IMR-90 (cell line): Measurements from ENCODE around the gene PET100. TPM values are rescaled to one million over a fixed set of nuclear protein-coding genes. Genes with fewer than 3 reads are reported as not detected.
"Not testable (repeated sequence)": the region's sequence is repeated elsewhere in the genome, so short reads cannot be mapped to it uniquely, and the experiment has no call there.

ENCODE experiments used
- ATAC-seq: fragments of 200-7000 bp; cut with Tn5 transposase; 2 replicates; pipeline ENCODE4 v1.9.1; 2020; ENCODE audit warnings: low read depth, mild to moderate bottlenecking, moderate library complexity
- BruUV-seq: library from RNA; stranded (reverse); fragments of 400-500 nt; replicated peaks from 2 replicates; lab custom pipeline; 2021; lab: Mats Ljungman, UMichigan
- CTCF ChIA-PET: fragments of 300-600 bp; formaldehyde crosslinking; extraction: SDS; loops from one replicate; lab custom pipeline; 2021; ENCODE audit warnings: antibody characterized with exemption; lab: Yijun Ruan, JAX
- POLR2A ChIA-PET: fragments of 300-600 bp; sonication (Branson Sonifier 250); formaldehyde crosslinking; loops from one replicate; lab custom pipeline; 2022; ENCODE audit warnings: antibody characterized with exemption; ENCODE audit not compliant: unreplicated experiment; lab: Charles Lee
- DNase-seq: peaks from one replicate; pipeline ENCODE4 v3.0.0; 2013
- H2AFZ ChIP-seq: replicated peaks from 2 replicates; pipeline ENCODE3; 2013; ENCODE audit warnings: low read length, mild to moderate bottlenecking; ENCODE audit not compliant: poor library complexity
- H2AK5ac ChIP-seq: 2 replicates; pipeline ENCODE4 v1.6.1; 2013; ENCODE audit warnings: low read depth, low read length, inconsistent platforms
- H2AK9ac ChIP-seq: replicated peaks from 2 replicates; pipeline ENCODE3; 2013; ENCODE audit warnings: mild to moderate bottlenecking, low read depth, low read length, moderate library complexity; ENCODE audit not compliant: poor library complexity
- H2BK120ac ChIP-seq: 2 replicates; pipeline ENCODE4 v1.6.1; 2013; ENCODE audit warnings: low read depth, low read length, inconsistent platforms
- H2BK15ac ChIP-seq: 3 replicates; pipeline ENCODE4 v1.6.1; 2013; ENCODE audit warnings: low read depth, low read length, inconsistent platforms
- H2BK20ac ChIP-seq: 2 replicates; pipeline ENCODE4 v1.6.1; 2013; ENCODE audit warnings: low read depth, mild to moderate bottlenecking, inconsistent platforms, low read length, moderate library complexity
- H2BK5ac ChIP-seq: 2 replicates; pipeline ENCODE4 v1.6.1; 2013; ENCODE audit warnings: mild to moderate bottlenecking, low read depth, low read length, inconsistent platforms; ENCODE audit not compliant: poor library complexity, severe bottlenecking
- H3K14ac ChIP-seq: replicated peaks from 2 replicates; pipeline ENCODE4 v1.6.1; 2013; ENCODE audit warnings: low read depth, low read length, inconsistent platforms
- H3K18ac ChIP-seq: 2 replicates; pipeline ENCODE4 v1.6.1; 2013; ENCODE audit warnings: low read depth, low read length, control low read depth
- H3K23ac ChIP-seq: 2 replicates; pipeline ENCODE4 v1.6.1; 2013; ENCODE audit warnings: low read depth, low read length, inconsistent platforms
- H3K27ac ChIP-seq: 2 replicates; pipeline ENCODE4 v1.5.1; 2013; ENCODE audit warnings: mild to moderate bottlenecking, control low read depth, low read length; ENCODE audit not compliant: insufficient read depth
- H3K27me3 ChIP-seq: 2 replicates; pipeline ENCODE4 v1.6.1; 2013; ENCODE audit warnings: low read length; ENCODE audit not compliant: control insufficient read depth, insufficient read depth
- H3K36me3 ChIP-seq: 2 replicates; pipeline ENCODE4 v1.6.1; 2013; ENCODE audit warnings: low read length, mixed read lengths; ENCODE audit not compliant: control insufficient read depth, insufficient read depth
- H3K4ac ChIP-seq: 2 replicates; pipeline ENCODE4 v1.6.1; 2013; ENCODE audit warnings: low read depth, low read length, inconsistent platforms
- H3K4me1 ChIP-seq: 2 replicates; pipeline ENCODE4 v1.6.1; 2013; ENCODE audit warnings: low read length, mixed read lengths; ENCODE audit not compliant: control insufficient read depth, insufficient read depth
- H3K4me2 ChIP-seq: 2 replicates; pipeline ENCODE4 v1.6.1; 2013; ENCODE audit warnings: low read depth, mild to moderate bottlenecking, control low read depth, low read length, moderate library complexity
- H3K4me3 ChIP-seq: 2 replicates; pipeline ENCODE4 v1.5.1; 2013; ENCODE audit warnings: low read depth, mild to moderate bottlenecking, control low read depth, low read length, moderate library complexity; ENCODE audit not compliant: insufficient read depth
- H3K56ac ChIP-seq: 2 replicates; pipeline ENCODE4 v1.6.1; 2013; ENCODE audit warnings: low read length, inconsistent platforms; ENCODE audit not compliant: insufficient read depth; ENCODE audit errors: extremely low read depth
- H3K79me1 ChIP-seq, 2 experiments: 2 replicates each; pipeline ENCODE4 v1.6.1; 2013; ENCODE audit warnings: low read length in 2 of 2, inconsistent platforms in 1 of 2, low read depth in 1 of 2
- H3K9ac ChIP-seq: 2 replicates; pipeline ENCODE4 v1.6.1; 2013; ENCODE audit warnings: low read depth, low read length, control low read depth
- H3K9me1 ChIP-seq: 2 replicates; pipeline ENCODE4 v1.6.1; 2013; ENCODE audit warnings: low read length, inconsistent platforms; ENCODE audit not compliant: insufficient read depth
- H3K9me3 ChIP-seq: 2 replicates; pipeline ENCODE4 v1.6.1; 2013; ENCODE audit warnings: low read length; ENCODE audit not compliant: control insufficient read depth, insufficient read depth
- H4K20me1 ChIP-seq: 2 replicates; pipeline ENCODE4 v1.6.1; 2013; ENCODE audit warnings: low read length, inconsistent platforms; ENCODE audit not compliant: insufficient read depth
- H4K5ac ChIP-seq: 2 replicates; pipeline ENCODE4 v1.6.1; 2013; ENCODE audit warnings: mild to moderate bottlenecking, low read depth, low read length, control low read depth
- H4K8ac ChIP-seq, 2 experiments: 2 replicates each; pipeline ENCODE4 v1.6.1; 2013; ENCODE audit warnings: low read depth in 2 of 2, low read length in 2 of 2, control low read depth in 1 of 2, inconsistent platforms in 1 of 2
- H4K91ac ChIP-seq: 2 replicates; pipeline ENCODE4 v1.6.1; 2013; ENCODE audit warnings: low read depth, low read length, inconsistent platforms; ENCODE audit not compliant: insufficient read depth
- WGBS, 2 experiments: methylation state at CpG; one replicate each; pipeline versions ENCODE4 v1.1.5 to v1.1.7; 2013; ENCODE audit warnings: missing lambda C conversion rate in 2 of 2; ENCODE audit not compliant: insufficient read length in 1 of 2; ENCODE audit errors: extremely low coverage in 2 of 2; 5-methylcytosine and 5-hydroxymethylcytosine counted together
- dilution Hi-C: fragments of 300-500 bp; cut with HindIII; formaldehyde crosslinking; loops from one replicate; pipeline ENCODE4 v1.14.3; 2018; ENCODE audit warnings: low sequenced_read_pairs; ENCODE audit not compliant: unreplicated experiment
- in situ Hi-C: fragments of 300-500 bp; cut with MboI; formaldehyde crosslinking; loops from 3 replicates; pipeline ENCODE4 v1.14.3; 2019; ENCODE audit warnings: low sequenced_read_pairs, inconsistent platforms, mixed read lengths
- intact Hi-C: fragments of 100-400 bp; cut with micrococcal nuclease; formaldehyde crosslinking; loops from 2 replicates; pipeline ENCODE4 v1.10.0; 2022
- polyA plus RNA-seq, 3 experiments: library from polyadenylated mRNA; depleted of rRNA; stranded (reverse); fragments of >200 nt; gene quantifications; 2 replicates each; pipeline ENCODE4 v1.2.3, GENCODE V29; 2012; ENCODE audit warnings: low replicate concordance in 1 of 3
- total RNA-seq: library from RNA; depleted of rRNA; stranded (reverse); fragments of >200 nt; gene quantifications from 2 replicates; pipeline ENCODE4 v1.2.3, GENCODE V29; 2012

PET100 gene
- total and polyA plus RNA-seq, 2 of the 4 experiments (the other 2 are of a cell fraction): 1.4 to 31.4 TPM

- H3K36me3 ChIP-seq, BruUV-seq, H3K27me3 ChIP-seq, H3K23ac ChIP-seq, DNase-seq, H3K14ac ChIP-seq, H3K18ac ChIP-seq, CTCF ChIA-PET, H3K4me1 ChIP-seq, POLR2A ChIA-PET, intact Hi-C loops, H3K27ac ChIP-seq, ATAC-seq, H3K9me1 ChIP-seq, H4K5ac ChIP-seq, H4K91ac ChIP-seq, H2AFZ ChIP-seq, H3K79me1 ChIP-seq, in situ Hi-C loops, dilution Hi-C loops, H4K8ac ChIP-seq, H4K20me1 ChIP-seq, H3K9ac ChIP-seq, H3K9me3 ChIP-seq, H2BK20ac ChIP-seq, H3K56ac ChIP-seq, H3K4me2 ChIP-seq, H2AK9ac ChIP-seq, H2BK15ac ChIP-seq, H2AK5ac ChIP-seq, H3K4ac ChIP-seq, H2BK120ac ChIP-seq, H3K4me3 ChIP-seq, H2BK5ac ChIP-seq: not testable (repeated sequence)
- WGBS, 2 experiments: 72% methylated on average over 7 of the region's 10 CpGs; no CpG with 5 or more reads in 1 of the 2 experiments
Observed at GRCh38 chr19:7643629-7644549, 14.3 kb downstream of the PET100 start.
